ENCODE measurements around the gene RPLP2. TPM values are rescaled to one million over a fixed set of nuclear protein-coding genes. Genes with fewer than 3 reads are reported as not detected.

The RPLP2 gene
- total and polyA plus RNA-seq, 5 donors from 2014 or later = 2,313 to 3,705 (median 2,852) TPM

- ATAC-seq (ENCODE audit: low read depth in 2 of 2) = no peak
- DNase-seq = no peak
- Mint-ChIP-seq H3K4me3 (peak overlapping the region; percentile 82 to 96 (median 88)), H3K27ac (peak overlapping the region in 2 of 3 donors; percentile 42 to 74), H3K9me3 (no peaks in the 10 kb centered on the region), H3K27me3 (peaks cover 4% of the 10 kb centered on the region), H3K36me3 (peaks cover 5% of the 10 kb centered on the region), H3K4me1 (peaks cover 6 to 45% (median 17%) of the 10 kb centered on the region in 4 donors)
- Histone ChIP-seq H3K36me3 (ENCODE audit: control insufficient read depth, insufficient read depth, low read length) (peaks cover 22% of the 10 kb centered on the region), H3K27me3 (ENCODE audit: control insufficient read depth, insufficient read depth, low read length) (no peaks in the 10 kb centered on the region), H3K9me3 (ENCODE audit: control insufficient read depth in 2 of 2, low read length in 2 of 2) (no peaks in the 10 kb centered on the region), H3K4me1 (ENCODE audit: control insufficient read depth, insufficient read depth, low read length, poor library complexity, severe bottlenecking) (peaks cover 31% of the 10 kb centered on the region), H3K4me3 (ENCODE audit: low read depth, low read length) (peak overlapping the region; percentile 59), H3K27ac (ENCODE audit: insufficient read depth, low read length, poor library complexity, severe bottlenecking) (peak overlapping the region; percentile 95)
Measured at GRCh38 chr11:811446-812245, 1.9 kb downstream of the RPLP2 start.

- Histone ChIP-seq H3K4me1 (ENCODE audit: control insufficient read depth, insufficient read depth, low read length, poor library complexity, severe bottlenecking) (peaks cover 31% of the 10 kb centered on the region), H3K27ac (ENCODE audit: insufficient read depth, low read length, poor library complexity, severe bottlenecking) (no peak overlapping the region), H3K36me3 (ENCODE audit: control insufficient read depth, insufficient read depth, low read length) (peaks cover 22% of the 10 kb centered on the region), H3K4me3 (ENCODE audit: low read depth, low read length) (no peak overlapping the region), H3K27me3 (ENCODE audit: control insufficient read depth, insufficient read depth, low read length) (no peaks in the 10 kb centered on the region), H3K9me3 (ENCODE audit: control insufficient read depth in 2 of 2, low read length in 2 of 2) (no peaks in the 10 kb centered on the region)
- Mint-ChIP-seq H3K9me3 (no peaks in the 10 kb centered on the region), H3K27me3 (peaks cover 4% of the 10 kb centered on the region), H3K36me3 (peaks cover 5% of the 10 kb centered on the region), H3K27ac (peak overlapping the region in 1 of 3 donors; percentile 25), H3K4me3 (peak overlapping the region; percentile 50 to 96 (median 70)), H3K4me1 (peaks cover 6 to 45% (median 17%) of the 10 kb centered on the region in 4 donors)
- DNase-seq (no peak), ATAC-seq (ENCODE audit: low read depth in 2 of 2) (no peak)
Measured at GRCh38 chr11:812390-812789, 2.6 kb downstream of the RPLP2 start.

GRCh38 chr11:813072-813455 is 3.3 kb downstream of the RPLP2 start:
- Mint-ChIP-seq H3K36me3 (peaks cover 5% of the 10 kb centered on the region), H3K27ac (peak overlapping the region in 1 of 3 donors; percentile 5), H3K9me3 (no peaks in the 10 kb centered on the region), H3K4me1 (peaks cover 6 to 41% (median 13%) of the 10 kb centered on the region in 4 donors), H3K27me3 (peaks cover 4% of the 10 kb centered on the region), H3K4me3 (peak overlapping the region in 1 of 4 donors; percentile 96)
- no peak for DNase-seq
- no peak overlapping the region for H3K4me3 ChIP-seq (ENCODE audit: low read depth, low read length)
- H3K27ac ChIP-seq (ENCODE audit: insufficient read depth, low read length, poor library complexity, severe bottlenecking) = no peak overlapping the region
- H3K4me1 ChIP-seq (ENCODE audit: control insufficient read depth, insufficient read depth, low read length, poor library complexity, severe bottlenecking) = peaks cover 31% of the 10 kb centered on the region
- no peaks in the 10 kb centered on the region for H3K27me3 ChIP-seq (ENCODE audit: control insufficient read depth, insufficient read depth, low read length)
- no peak for ATAC-seq (ENCODE audit: low read depth in 2 of 2)
- H3K36me3 ChIP-seq (ENCODE audit: control insufficient read depth, insufficient read depth, low read length) = peaks cover 22% of the 10 kb centered on the region
- no peaks in the 10 kb centered on the region for H3K9me3 ChIP-seq (ENCODE audit: control insufficient read depth in 2 of 2, low read length in 2 of 2)

GRCh38 chr11:813456-814096 is 3.8 kb downstream of the RPLP2 start:
- Mint-ChIP-seq H3K9me3 (no peaks in the 10 kb centered on the region), H3K4me3 (peak overlapping the region in 1 of 4 donors; percentile 29), H3K4me1 (peaks cover 6 to 40% (median 12%) of the 10 kb centered on the region in 4 donors), H3K27ac (peak overlapping the region in 1 of 3 donors; percentile 46), H3K27me3 (peaks cover 4% of the 10 kb centered on the region), H3K36me3 (peaks cover 5% of the 10 kb centered on the region)
- no peak overlapping the region for H3K27ac ChIP-seq (ENCODE audit: insufficient read depth, low read length, poor library complexity, severe bottlenecking)
- H3K9me3 ChIP-seq (ENCODE audit: control insufficient read depth in 2 of 2, low read length in 2 of 2) = no peaks in the 10 kb centered on the region
- DNase-seq (no peak), ATAC-seq (ENCODE audit: low read depth in 2 of 2) (no peak)
- no peaks in the 10 kb centered on the region for H3K27me3 ChIP-seq (ENCODE audit: control insufficient read depth, insufficient read depth, low read length)
- peaks cover 30% of the 10 kb centered on the region for H3K4me1 ChIP-seq (ENCODE audit: control insufficient read depth, insufficient read depth, low read length, poor library complexity, severe bottlenecking)
- H3K4me3 ChIP-seq (ENCODE audit: low read depth, low read length) = no peak overlapping the region
- peaks cover 22% of the 10 kb centered on the region for H3K36me3 ChIP-seq (ENCODE audit: control insufficient read depth, insufficient read depth, low read length)

GRCh38 chr11:815675-816432 is 6.1 kb downstream of the RPLP2 start:
- peaks cover 5% of the 10 kb centered on the region for H3K36me3 Mint-ChIP-seq
- peak overlapping the region in 2 of 4 donors; percentile 32 to 35 for H3K4me3 Mint-ChIP-seq
- no peak overlapping the region for H3K27ac Mint-ChIP-seq
- peaks cover 28% of the 10 kb centered on the region for H3K4me1 ChIP-seq (ENCODE audit: control insufficient read depth, insufficient read depth, low read length, poor library complexity, severe bottlenecking)
- peaks cover 22% of the 10 kb centered on the region for H3K36me3 ChIP-seq (ENCODE audit: control insufficient read depth, insufficient read depth, low read length)
- no peaks in the 10 kb centered on the region for H3K9me3 ChIP-seq (ENCODE audit: control insufficient read depth in 2 of 2, low read length in 2 of 2)
- no peaks in the 10 kb centered on the region for H3K9me3 Mint-ChIP-seq
- H3K27ac ChIP-seq (ENCODE audit: insufficient read depth, low read length, poor library complexity, severe bottlenecking) = no peak overlapping the region
- H3K4me3 ChIP-seq (ENCODE audit: low read depth, low read length) = no peak overlapping the region
- H3K27me3 Mint-ChIP-seq = no peaks in the 10 kb centered on the region
- H3K4me1 Mint-ChIP-seq = peaks cover 6 to 29% (median 8%) of the 10 kb centered on the region in 4 donors
- DNase-seq = no peak
- ATAC-seq (ENCODE audit: low read depth in 2 of 2) = no peak
- no peaks in the 10 kb centered on the region for H3K27me3 ChIP-seq (ENCODE audit: control insufficient read depth, insufficient read depth, low read length)

- Histone ChIP-seq H3K9me3 (ENCODE audit: control insufficient read depth in 2 of 2, low read length in 2 of 2) (no peaks in the 10 kb centered on the region), H3K27ac (ENCODE audit: insufficient read depth, low read length, poor library complexity, severe bottlenecking) (no peak overlapping the region), H3K4me3 (ENCODE audit: low read depth, low read length) (no peak overlapping the region), H3K4me1 (ENCODE audit: control insufficient read depth, insufficient read depth, low read length, poor library complexity, severe bottlenecking) (peaks cover 28% of the 10 kb centered on the region), H3K27me3 (ENCODE audit: control insufficient read depth, insufficient read depth, low read length) (no peaks in the 10 kb centered on the region), H3K36me3 (ENCODE audit: control insufficient read depth, insufficient read depth, low read length) (peaks cover 22% of the 10 kb centered on the region)
- DNase-seq (no peak), ATAC-seq (ENCODE audit: low read depth in 2 of 2) (no peak)
- Mint-ChIP-seq H3K27me3 (no peaks in the 10 kb centered on the region), H3K36me3 (peaks cover 2% of the 10 kb centered on the region), H3K27ac (peak overlapping the region in 1 of 3 donors; percentile 38), H3K4me1 (peaks cover under 1 to 28% (median 7%) of the 10 kb centered on the region in 4 donors), H3K9me3 (no peaks in the 10 kb centered on the region), H3K4me3 (peak overlapping the region in 2 of 4 donors; percentile 32 to 35)
Measured at GRCh38 chr11:816433-816779, 6.6 kb downstream of the RPLP2 start.

- Mint-ChIP-seq H3K27ac (peak within 1 kb of the TSS in 2 of 3 donors; percentile 75 to 90), H3K27me3 (no peaks in the 10 kb centered on the region), H3K36me3 (peaks cover 4% of the 10 kb centered on the region), H3K4me3 (peak within 1 kb of the TSS; percentile 90 to 95 (median 92)), H3K4me1 (peaks cover 0 to 25% (median 7%) of the 10 kb centered on the region in 4 donors), H3K9me3 (no peaks in the 10 kb centered on the region)
- H3K4me3 ChIP-seq (ENCODE audit: low read depth, low read length) = no peak within 1 kb of the TSS
- no peaks in the 10 kb centered on the region for H3K27me3 ChIP-seq (ENCODE audit: control insufficient read depth, insufficient read depth, low read length)
- peaks cover 21% of the 10 kb centered on the region for H3K4me1 ChIP-seq (ENCODE audit: control insufficient read depth, insufficient read depth, low read length, poor library complexity, severe bottlenecking)
- peaks cover 5% of the 10 kb centered on the region for H3K36me3 ChIP-seq (ENCODE audit: control insufficient read depth, insufficient read depth, low read length)
- peak within 1 kb of the TSS; percentile 96 for H3K27ac ChIP-seq (ENCODE audit: insufficient read depth, low read length, poor library complexity, severe bottlenecking)
- no peaks in the 10 kb centered on the region for H3K9me3 ChIP-seq (ENCODE audit: control insufficient read depth in 2 of 2, low read length in 2 of 2)
- no peak for ATAC-seq (ENCODE audit: low read depth in 2 of 2)
- no peak for DNase-seq
Measured at GRCh38 chr11:818396-819128, 8.8 kb downstream of the RPLP2 start, which contains the start of gene PNPLA2. Gene PNPLA2, plus strand, starts transcription at chr11:818914. Its CDS starts 805 bp downstream, at chr11:819719.

All from CD4-positive, CD25-positive, alpha-beta regulatory T cell (primary cell).